Activated T-helper 17 cell treated with anti-CD3 and anti-CD28 coated beads, Interleukin-2, amount 50 U/mL, for 72 hours (primary cell): ENCODE results near the gene ZBTB7A. TPM values are rescaled to one million over a fixed set of nuclear protein-coding genes. Genes with fewer than 3 reads are reported as not detected.

Source experiments
- ATAC-seq: fragments of 150-1000 bp; cut with Tn5 transposase; replicated peaks from 2 replicates; pipeline ENCODE4 v1.10.0; 2021; ENCODE audit warnings: mild to moderate bottlenecking, moderate library complexity
- H3K27ac Mint-ChIP-seq: one replicate; pipeline ENCODE4 v1.8.0; 2022; ENCODE audit warnings: mixed read lengths
- H3K27me3 Mint-ChIP-seq: one replicate; pipeline ENCODE4 v1.8.0; 2022; ENCODE audit warnings: mixed read lengths
- H3K36me3 Mint-ChIP-seq: one replicate; pipeline ENCODE4 v1.8.0; 2022; ENCODE audit warnings: low read depth, mild to moderate bottlenecking, mixed read lengths
- H3K4me1 Mint-ChIP-seq: one replicate; pipeline ENCODE4 v1.8.0; 2022; ENCODE audit warnings: mixed read lengths
- H3K4me3 Mint-ChIP-seq: one replicate; pipeline ENCODE4 v1.8.0; 2022; ENCODE audit warnings: mild to moderate bottlenecking, mixed read lengths
- H3K9me3 Mint-ChIP-seq: one replicate; pipeline ENCODE4 v1.8.0; 2022; ENCODE audit warnings: mixed read lengths
- total RNA-seq, 2 donors: library from RNA; stranded (reverse); gene quantifications; one replicate each; pipeline ENCODE4 v1.2.3, GENCODE V29; 2022

ZBTB7A gene
- total RNA-seq, 2 donors from 2014 or later, result 38.5 to 41.3 TPM

DNA sequence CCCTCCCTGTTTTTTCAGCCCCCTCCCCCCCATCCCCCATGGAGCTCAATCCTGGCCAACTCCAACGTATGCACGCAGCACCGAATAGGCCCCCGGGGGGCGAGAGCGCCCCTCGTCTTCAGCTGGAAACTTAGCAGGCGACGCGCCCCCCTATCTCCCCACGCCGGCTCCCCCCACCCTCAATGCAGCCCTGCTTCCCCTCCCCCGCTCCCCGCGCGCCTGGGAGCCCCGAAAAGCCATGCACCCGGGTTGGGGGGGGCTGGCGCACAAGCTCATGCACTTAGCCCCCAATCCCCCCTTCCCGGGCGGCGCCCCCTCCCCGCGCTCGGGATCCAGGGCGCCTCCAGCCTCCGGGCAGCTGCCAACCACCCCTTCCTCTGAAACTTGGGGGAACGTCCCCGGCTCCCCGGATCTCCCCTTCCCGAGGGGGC is 508 bp downstream of the ZBTB7A start:
- H3K4me3 Mint-ChIP-seq, result peak overlapping the region; percentile 57
- H3K27ac Mint-ChIP-seq, result peak overlapping the region; percentile 68
- H3K27me3 Mint-ChIP-seq, result no peaks in the 10 kb centered on the region
- no peaks in the 10 kb centered on the region for H3K9me3 Mint-ChIP-seq
- peaks cover 21% of the 10 kb centered on the region for H3K36me3 Mint-ChIP-seq
- peaks cover 4% of the 10 kb centered on the region for H3K4me1 Mint-ChIP-seq
- no peak for ATAC-seq

GRCh38 chr19:4065430-4066175 is 1.1 kb downstream of the ZBTB7A start:
- H3K36me3 Mint-ChIP-seq, result peaks cover 21% of the 10 kb centered on the region
- H3K27ac Mint-ChIP-seq, result no peak overlapping the region
- peak overlapping the region; percentile 57 for H3K4me3 Mint-ChIP-seq
- H3K9me3 Mint-ChIP-seq, result no peaks in the 10 kb centered on the region
- no peaks in the 10 kb centered on the region for H3K27me3 Mint-ChIP-seq
- H3K4me1 Mint-ChIP-seq, result peaks cover 4% of the 10 kb centered on the region
- ATAC-seq, result peak; percentile 83

- peak overlapping the region; percentile 80 for H3K27ac Mint-ChIP-seq
- ATAC-seq, result no peak
- H3K4me1 Mint-ChIP-seq, result peaks cover 4% of the 10 kb centered on the region
- peaks cover 21% of the 10 kb centered on the region for H3K36me3 Mint-ChIP-seq
- H3K4me3 Mint-ChIP-seq, result peak overlapping the region; percentile 82
- no peaks in the 10 kb centered on the region for H3K27me3 Mint-ChIP-seq
- no peaks in the 10 kb centered on the region for H3K9me3 Mint-ChIP-seq
These were observed 2.0 kb downstream of the ZBTB7A start for GRCh38 chr19:4064496-4065260.

DNA sequence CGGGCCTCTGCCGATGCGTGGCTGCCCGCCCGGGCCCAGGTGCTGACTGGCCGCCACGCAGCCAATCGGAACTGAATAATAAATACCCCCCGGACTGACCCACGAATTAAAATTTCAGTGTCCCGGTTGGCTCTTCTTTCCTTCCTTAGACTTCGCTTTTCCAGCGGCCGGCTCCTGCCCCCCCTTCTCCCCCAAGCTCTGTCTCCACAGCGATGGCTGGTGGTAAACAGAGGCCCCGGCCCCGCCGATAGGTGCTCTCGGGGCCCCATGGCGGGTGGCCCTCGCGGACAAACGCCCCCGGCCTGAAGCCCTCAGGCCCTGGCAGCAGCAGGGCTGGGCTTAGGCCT is 2.6 kb downstream of the ZBTB7A start:
- Mint-ChIP-seq H3K36me3 (peaks cover 21% of the 10 kb centered on the region), H3K4me3 (peak overlapping the region; percentile 82), H3K9me3 (no peaks in the 10 kb centered on the region), H3K4me1 (peaks cover 4% of the 10 kb centered on the region), H3K27me3 (no peaks in the 10 kb centered on the region), H3K27ac (peak overlapping the region; percentile 80)
- ATAC-seq, result no peak

- H3K36me3 Mint-ChIP-seq, result peaks cover 21% of the 10 kb centered on the region
- no peak for ATAC-seq
- peaks cover 4% of the 10 kb centered on the region for H3K4me1 Mint-ChIP-seq
- H3K9me3 Mint-ChIP-seq, result no peaks in the 10 kb centered on the region
- peak overlapping the region; percentile 80 for H3K27ac Mint-ChIP-seq
- H3K4me3 Mint-ChIP-seq, result peak overlapping the region; percentile 82
- no peaks in the 10 kb centered on the region for H3K27me3 Mint-ChIP-seq
These were observed 3.1 kb downstream of the ZBTB7A start for GRCh38 chr19:4063369-4064148.

DNA sequence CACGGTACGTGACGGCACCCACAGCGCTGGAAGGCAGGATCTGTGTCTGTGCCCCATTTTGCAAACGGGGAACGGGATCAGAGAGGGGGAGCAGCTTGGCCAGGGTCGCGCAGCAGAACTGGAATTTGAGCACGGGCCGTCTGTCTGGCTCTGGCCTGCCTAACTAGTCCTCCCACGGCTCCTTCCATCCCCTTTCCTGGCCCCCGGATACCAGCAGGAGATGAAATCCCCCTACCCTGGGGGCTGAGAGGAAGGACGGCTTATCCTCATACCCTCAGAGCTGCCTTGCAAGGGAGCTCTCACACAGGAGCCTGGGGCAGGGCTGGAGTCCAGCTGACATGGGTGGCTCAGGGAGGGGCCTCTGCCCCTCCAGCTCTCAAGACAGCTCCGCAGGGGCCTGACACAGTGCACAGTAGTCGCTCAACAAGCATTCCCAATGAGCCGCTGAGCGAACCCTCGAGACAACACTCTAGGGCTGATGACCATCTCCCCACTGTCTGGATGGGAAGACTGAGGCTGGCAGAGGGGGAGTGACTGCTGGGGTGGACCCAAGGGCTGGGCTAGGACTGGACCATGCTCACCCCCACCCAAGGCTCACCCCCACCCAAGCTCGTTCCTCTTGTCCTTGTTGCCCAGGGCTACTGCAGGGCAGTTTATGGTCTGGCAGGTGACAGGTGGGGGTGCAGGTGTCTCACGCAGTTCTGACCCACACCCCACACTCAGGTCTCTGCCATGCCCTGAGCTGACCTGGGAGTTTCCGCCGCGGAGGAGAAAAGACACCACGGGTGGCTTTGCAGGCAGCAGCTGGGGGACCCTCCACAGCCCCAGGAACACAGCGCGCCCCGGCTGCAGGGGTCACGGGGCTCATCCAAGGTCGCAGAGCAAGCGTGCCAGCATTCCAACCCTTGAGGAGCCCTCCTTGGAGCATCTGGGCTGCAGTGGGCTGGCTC is 4.0 kb downstream of the ZBTB7A start:
- Mint-ChIP-seq H3K27ac (peak overlapping the region; percentile 58), H3K36me3 (peaks cover 25% of the 10 kb centered on the region), H3K4me1 (peaks cover 4% of the 10 kb centered on the region), H3K9me3 (no peaks in the 10 kb centered on the region), H3K27me3 (no peaks in the 10 kb centered on the region), H3K4me3 (peak overlapping the region; percentile 82)
- ATAC-seq, result no peak

- no peak for ATAC-seq
- Mint-ChIP-seq H3K27ac (peak overlapping the region; percentile 58), H3K4me1 (peaks cover 4% of the 10 kb centered on the region), H3K9me3 (no peaks in the 10 kb centered on the region), H3K4me3 (peak overlapping the region; percentile 82), H3K36me3 (peaks cover 34% of the 10 kb centered on the region), H3K27me3 (no peaks in the 10 kb centered on the region)
These were observed 4.8 kb downstream of the ZBTB7A start for GRCh38 chr19:4061683-4062418.

- no peak overlapping the region for H3K27ac Mint-ChIP-seq
These were observed 5.5 kb downstream of the ZBTB7A start for GRCh38 chr19:4061178-4061682.

DNA sequence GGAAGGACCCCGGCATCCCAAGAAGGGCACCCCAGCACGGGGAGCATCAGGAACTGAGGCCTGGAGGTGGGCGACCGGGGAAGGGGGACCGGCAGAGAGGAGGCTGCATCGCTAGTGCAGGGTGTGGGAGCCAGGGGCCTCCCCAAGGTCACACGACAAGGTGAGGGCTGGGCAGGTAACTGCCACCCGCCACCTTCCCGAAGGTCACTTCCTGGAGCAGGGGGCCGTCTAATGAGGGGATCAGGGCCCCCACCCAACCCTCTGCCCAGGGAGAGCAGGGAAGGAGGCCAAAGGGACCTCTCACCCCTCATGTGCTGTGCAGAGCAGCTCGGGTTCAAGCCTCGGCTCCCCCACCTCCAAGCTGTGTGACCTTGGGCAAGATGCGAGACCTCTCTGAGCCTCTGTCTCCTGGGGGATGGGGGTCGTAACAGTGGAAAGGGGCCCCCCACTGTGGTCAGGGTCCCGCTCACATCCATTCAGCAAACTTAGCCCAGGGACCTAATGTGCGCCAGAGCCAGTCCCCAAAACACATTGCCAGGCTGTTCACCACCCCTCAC is 6.0 kb downstream of the ZBTB7A start:
- H3K4me1 Mint-ChIP-seq, result peaks cover 4% of the 10 kb centered on the region
- peak overlapping the region; percentile 83 for H3K4me3 Mint-ChIP-seq
- peak overlapping the region; percentile 90 for H3K27ac Mint-ChIP-seq
- H3K36me3 Mint-ChIP-seq, result peaks cover 45% of the 10 kb centered on the region
- ATAC-seq, result no peak
- no peaks in the 10 kb centered on the region for H3K9me3 Mint-ChIP-seq
- H3K27me3 Mint-ChIP-seq, result no peaks in the 10 kb centered on the region

More at GRCh38 chr19:4061178-4061682, 5.5 kb downstream of the ZBTB7A start:
- no peak for ATAC-seq
- H3K36me3 Mint-ChIP-seq, result peaks cover 40% of the 10 kb centered on the region
- peaks cover 4% of the 10 kb centered on the region for H3K4me1 Mint-ChIP-seq
- peak overlapping the region; percentile 83 for H3K4me3 Mint-ChIP-seq
- H3K27me3 Mint-ChIP-seq, result no peaks in the 10 kb centered on the region
- H3K9me3 Mint-ChIP-seq, result no peaks in the 10 kb centered on the region

DNA sequence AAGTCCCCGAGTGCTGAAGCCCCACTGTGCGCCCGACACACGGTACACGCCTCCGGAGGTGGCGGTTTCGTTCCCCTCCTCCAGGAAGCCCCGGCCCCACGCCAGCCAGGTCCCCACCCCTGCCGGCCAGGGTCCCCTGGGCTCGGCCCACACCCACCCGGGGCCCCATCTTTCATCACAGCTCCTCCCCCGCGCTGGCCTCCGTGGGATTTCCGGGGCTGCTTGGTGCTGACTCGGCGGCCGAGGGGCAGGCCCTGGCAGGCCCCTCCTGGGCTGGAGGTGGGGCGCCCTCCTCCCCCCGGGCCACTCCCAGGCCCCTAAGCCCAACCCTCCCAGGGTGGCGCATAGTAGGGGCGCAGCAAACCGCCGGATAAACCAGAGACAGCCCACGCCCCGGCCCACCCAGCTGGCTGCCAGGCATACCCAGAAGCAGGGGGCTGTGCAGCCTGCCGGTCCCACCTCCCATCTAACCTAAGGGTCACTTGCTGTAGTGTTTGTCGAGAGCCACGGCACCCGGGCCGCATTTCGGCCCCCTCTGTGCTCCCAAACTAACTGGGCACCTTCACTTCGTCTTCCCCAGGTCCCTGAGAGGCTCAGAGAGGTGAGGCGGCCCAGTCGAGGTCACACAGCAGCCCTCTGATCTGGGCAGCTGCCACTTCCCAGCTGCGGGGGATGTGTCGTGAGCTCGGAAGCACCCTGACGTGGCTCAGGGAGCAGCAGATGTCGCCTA is 6.6 kb downstream of the ZBTB7A start:
- Mint-ChIP-seq H3K4me1 (peaks cover 4% of the 10 kb centered on the region), H3K36me3 (peaks cover 52% of the 10 kb centered on the region), H3K4me3 (peak overlapping the region; percentile 83), H3K27me3 (no peaks in the 10 kb centered on the region), H3K27ac (peak overlapping the region; percentile 90), H3K9me3 (no peaks in the 10 kb centered on the region)
- peak; percentile 61 for ATAC-seq

DNA sequence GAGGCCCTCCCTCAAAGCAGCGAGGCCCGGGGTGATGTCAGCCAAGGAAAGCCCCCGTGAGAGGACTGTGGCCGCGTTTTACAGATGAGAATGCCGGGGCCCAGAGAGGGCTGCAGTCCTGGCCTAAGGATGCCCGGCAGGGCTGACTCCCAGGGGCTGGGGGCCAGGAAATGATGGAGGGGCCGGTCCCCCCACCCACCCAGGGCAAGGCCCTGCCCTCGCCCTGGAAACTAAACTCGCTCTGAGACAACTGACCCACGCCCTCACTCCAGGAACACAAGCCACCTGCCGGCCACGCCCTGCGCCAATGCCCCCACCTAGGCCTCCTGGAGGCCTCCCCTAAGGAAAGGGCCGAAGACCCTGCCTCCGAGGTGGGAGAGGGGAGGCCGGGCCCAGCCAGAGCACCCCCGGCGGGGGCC is 7.2 kb downstream of the ZBTB7A start:
- H3K36me3 Mint-ChIP-seq, result peaks cover 55% of the 10 kb centered on the region
- peak overlapping the region; percentile 83 for H3K4me3 Mint-ChIP-seq
- H3K9me3 Mint-ChIP-seq, result no peaks in the 10 kb centered on the region
- peaks cover 4% of the 10 kb centered on the region for H3K4me1 Mint-ChIP-seq
- peak overlapping the region; percentile 43 for H3K27ac Mint-ChIP-seq
- no peaks in the 10 kb centered on the region for H3K27me3 Mint-ChIP-seq
- ATAC-seq, result no peak

- no peaks in the 10 kb centered on the region for H3K27me3 Mint-ChIP-seq
- no peaks in the 10 kb centered on the region for H3K9me3 Mint-ChIP-seq
- peaks cover 50% of the 10 kb centered on the region for H3K36me3 Mint-ChIP-seq
- H3K4me3 Mint-ChIP-seq, result peak overlapping the region; percentile 83
- peaks cover 4% of the 10 kb centered on the region for H3K4me1 Mint-ChIP-seq
- no peak for ATAC-seq
- H3K27ac Mint-ChIP-seq, result peak overlapping the region; percentile 43
These were observed 7.8 kb downstream of the ZBTB7A start for GRCh38 chr19:4058693-4059452.
